ENCODE data around the gene MAP7.

DNA sequence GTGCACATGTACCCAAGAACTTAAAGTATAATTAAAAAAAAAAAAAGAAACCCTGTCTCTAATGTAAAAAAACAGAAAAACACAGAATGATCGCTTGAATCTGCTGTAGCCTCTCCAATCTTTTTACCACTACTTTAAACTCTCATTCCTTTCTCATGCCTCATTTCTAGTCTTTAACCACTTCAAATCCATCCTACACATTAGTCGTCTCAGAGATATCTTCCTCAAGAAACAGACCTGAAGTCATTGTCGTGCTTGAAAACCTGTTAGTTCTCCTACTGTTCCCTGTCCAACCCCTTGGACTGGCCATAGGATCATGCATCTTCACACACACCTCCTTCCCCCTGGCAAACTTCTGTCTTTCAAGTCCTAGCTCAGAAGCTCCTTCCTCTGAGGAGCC is 148.5 kb downstream of the MAP7 start:
- TF ChIP-seq EZH2 (IDR thresholded peaks at IDR 0.05; ENCODE audit: borderline replicate concordance, low read depth, low read length, severe bottlenecking) (no peak), POLR2AphosphoS5 (IDR thresholded peaks at IDR 0.05; ENCODE audit: insufficient read depth, low read depth, low read length) (no peak), MYC (IDR thresholded peaks at IDR 0.05; ENCODE audit: low read depth, low read length) (no peak), POLR2A (IDR thresholded peaks at IDR 0.05; ENCODE audit: low read depth, low read length) (no peak)
- TF ChIP-seq, protein P1, sequence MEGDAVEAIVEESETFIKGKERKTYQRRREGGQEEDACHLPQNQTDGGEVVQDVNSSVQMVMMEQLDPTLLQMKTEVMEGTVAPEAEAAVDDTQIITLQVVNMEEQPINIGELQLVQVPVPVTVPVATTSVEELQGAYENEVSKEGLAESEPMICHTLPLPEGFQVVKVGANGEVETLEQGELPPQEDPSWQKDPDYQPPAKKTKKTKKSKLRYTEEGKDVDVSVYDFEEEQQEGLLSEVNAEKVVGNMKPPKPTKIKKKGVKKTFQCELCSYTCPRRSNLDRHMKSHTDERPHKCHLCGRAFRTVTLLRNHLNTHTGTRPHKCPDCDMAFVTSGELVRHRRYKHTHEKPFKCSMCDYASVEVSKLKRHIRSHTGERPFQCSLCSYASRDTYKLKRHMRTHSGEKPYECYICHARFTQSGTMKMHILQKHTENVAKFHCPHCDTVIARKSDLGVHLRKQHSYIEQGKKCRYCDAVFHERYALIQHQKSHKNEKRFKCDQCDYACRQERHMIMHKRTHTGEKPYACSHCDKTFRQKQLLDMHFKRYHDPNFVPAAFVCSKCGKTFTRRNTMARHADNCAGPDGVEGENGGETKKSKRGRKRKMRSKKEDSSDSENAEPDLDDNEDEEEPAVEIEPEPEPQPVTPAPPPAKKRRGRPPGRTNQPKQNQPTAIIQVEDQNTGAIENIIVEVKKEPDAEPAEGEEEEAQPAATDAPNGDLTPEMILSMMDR (IDR thresholded peaks at IDR 0.05; ENCODE audit: extremely low read depth in 1 of 2, insufficient read depth in 1 of 2, low read depth in 1 of 2, low read length in 2 of 2): no peak
- TF ChIP-seq, protein P2, sequence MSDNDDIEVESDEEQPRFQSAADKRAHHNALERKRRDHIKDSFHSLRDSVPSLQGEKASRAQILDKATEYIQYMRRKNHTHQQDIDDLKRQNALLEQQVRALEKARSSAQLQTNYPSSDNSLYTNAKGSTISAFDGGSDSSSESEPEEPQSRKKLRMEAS (IDR thresholded peaks at IDR 0.05; ENCODE audit: insufficient read depth, insufficient read length): no peak
